Measurements from ENCODE around the gene ITGB7.

GRCh38 chr12:53251477-53252348, 44.7 kb upstream of the ITGB7 start:
- TF ChIP-seq, protein P1, sequence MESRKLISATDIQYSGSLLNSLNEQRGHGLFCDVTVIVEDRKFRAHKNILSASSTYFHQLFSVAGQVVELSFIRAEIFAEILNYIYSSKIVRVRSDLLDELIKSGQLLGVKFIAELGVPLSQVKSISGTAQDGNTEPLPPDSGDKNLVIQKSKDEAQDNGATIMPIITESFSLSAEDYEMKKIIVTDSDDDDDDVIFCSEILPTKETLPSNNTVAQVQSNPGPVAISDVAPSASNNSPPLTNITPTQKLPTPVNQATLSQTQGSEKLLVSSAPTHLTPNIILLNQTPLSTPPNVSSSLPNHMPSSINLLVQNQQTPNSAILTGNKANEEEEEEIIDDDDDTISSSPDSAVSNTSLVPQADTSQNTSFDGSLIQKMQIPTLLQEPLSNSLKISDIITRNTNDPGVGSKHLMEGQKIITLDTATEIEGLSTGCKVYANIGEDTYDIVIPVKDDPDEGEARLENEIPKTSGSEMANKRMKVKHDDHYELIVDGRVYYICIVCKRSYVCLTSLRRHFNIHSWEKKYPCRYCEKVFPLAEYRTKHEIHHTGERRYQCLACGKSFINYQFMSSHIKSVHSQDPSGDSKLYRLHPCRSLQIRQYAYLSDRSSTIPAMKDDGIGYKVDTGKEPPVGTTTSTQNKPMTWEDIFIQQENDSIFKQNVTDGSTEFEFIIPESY (IDR thresholded peaks at IDR 0.05; ENCODE audit: borderline replicate concordance, low read depth): no peak
- no peak for TF ChIP-seq NRF1 (IDR thresholded peaks at IDR 0.05; ENCODE audit: low read depth, low read length)
- TF ChIP-seq POLR2AphosphoS5 (IDR thresholded peaks at IDR 0.05; ENCODE audit: low read depth, low read length): peak; percentile 72
- TF ChIP-seq REST (IDR thresholded peaks at IDR 0.05; ENCODE audit: low read depth, low read length): no peak
- no peak for TF ChIP-seq EZH2phosphoT487 (IDR thresholded peaks at IDR 0.05; ENCODE audit: borderline replicate concordance, low read depth)
- TF ChIP-seq TCF12 (IDR thresholded peaks at IDR 0.05): no peak
- TF ChIP-seq, protein P2, sequence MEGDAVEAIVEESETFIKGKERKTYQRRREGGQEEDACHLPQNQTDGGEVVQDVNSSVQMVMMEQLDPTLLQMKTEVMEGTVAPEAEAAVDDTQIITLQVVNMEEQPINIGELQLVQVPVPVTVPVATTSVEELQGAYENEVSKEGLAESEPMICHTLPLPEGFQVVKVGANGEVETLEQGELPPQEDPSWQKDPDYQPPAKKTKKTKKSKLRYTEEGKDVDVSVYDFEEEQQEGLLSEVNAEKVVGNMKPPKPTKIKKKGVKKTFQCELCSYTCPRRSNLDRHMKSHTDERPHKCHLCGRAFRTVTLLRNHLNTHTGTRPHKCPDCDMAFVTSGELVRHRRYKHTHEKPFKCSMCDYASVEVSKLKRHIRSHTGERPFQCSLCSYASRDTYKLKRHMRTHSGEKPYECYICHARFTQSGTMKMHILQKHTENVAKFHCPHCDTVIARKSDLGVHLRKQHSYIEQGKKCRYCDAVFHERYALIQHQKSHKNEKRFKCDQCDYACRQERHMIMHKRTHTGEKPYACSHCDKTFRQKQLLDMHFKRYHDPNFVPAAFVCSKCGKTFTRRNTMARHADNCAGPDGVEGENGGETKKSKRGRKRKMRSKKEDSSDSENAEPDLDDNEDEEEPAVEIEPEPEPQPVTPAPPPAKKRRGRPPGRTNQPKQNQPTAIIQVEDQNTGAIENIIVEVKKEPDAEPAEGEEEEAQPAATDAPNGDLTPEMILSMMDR (IDR thresholded peaks at IDR 0.05): peak; percentile 59
- peak; percentile 57; the same call in 1 of the 2 replicates for TF ChIP-seq TAF1 (IDR thresholded peaks at IDR 0.05; ENCODE audit: borderline replicate concordance, low read depth, low read length)
- TF ChIP-seq EP300 (IDR thresholded peaks at IDR 0.05; ENCODE audit: borderline replicate concordance in 1 of 2, low read depth in 1 of 2, low read length in 1 of 2): no peak
- TF ChIP-seq, protein P3, sequence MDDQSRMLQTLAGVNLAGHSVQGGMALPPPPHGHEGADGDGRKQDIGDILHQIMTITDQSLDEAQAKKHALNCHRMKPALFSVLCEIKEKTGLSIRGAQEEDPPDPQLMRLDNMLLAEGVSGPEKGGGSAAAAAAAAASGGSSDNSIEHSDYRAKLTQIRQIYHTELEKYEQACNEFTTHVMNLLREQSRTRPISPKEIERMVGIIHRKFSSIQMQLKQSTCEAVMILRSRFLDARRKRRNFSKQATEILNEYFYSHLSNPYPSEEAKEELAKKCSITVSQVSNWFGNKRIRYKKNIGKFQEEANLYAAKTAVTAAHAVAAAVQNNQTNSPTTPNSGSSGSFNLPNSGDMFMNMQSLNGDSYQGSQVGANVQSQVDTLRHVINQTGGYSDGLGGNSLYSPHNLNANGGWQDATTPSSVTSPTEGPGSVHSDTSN (IDR thresholded peaks at IDR 0.05): no peak
